ENCODE results near the gene OR2A12.
"Not testable (repeated sequence)": the region's sequence is repeated elsewhere in the genome, so short reads cannot be mapped to it uniquely, and the experiment has no call there.

OR2A12 gene

DNA sequence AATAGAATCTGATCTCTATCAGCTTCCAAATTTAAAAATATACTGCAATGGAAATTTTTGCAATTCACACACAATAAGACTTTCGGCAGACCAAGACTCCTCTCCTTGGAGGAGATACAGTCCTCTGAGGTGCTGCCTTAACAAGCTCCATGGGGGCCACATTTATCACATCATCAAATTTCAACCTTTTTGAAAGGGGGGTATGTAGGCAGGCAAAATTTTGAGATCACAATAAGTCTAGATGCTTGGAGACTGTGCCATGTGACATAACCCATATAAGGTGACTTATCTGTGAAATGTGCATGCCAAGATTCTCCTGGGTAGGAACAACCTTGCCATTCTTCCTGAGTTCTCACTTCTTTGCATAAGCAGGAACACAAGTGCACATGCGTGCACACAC lies at the start of gene OR2A12:
Gene OR2A12, plus strand, starts transcription at position 301 of the 400 bp plus-strand sequence. CDS start 8,830 bp downstream, outside the sequence.
- DNase-seq (ENCODE audit: low spot score): no peak

- DNase-seq (ENCODE audit: low spot score): no peak
Observed at GRCh38 chr7:144036302-144036885, 49.7 kb upstream of the OR2A12 start.

- DNase-seq (ENCODE audit: low spot score): no peak
Observed at GRCh38 chr7:144037414-144038035, 48.6 kb upstream of the OR2A12 start.

DNA sequence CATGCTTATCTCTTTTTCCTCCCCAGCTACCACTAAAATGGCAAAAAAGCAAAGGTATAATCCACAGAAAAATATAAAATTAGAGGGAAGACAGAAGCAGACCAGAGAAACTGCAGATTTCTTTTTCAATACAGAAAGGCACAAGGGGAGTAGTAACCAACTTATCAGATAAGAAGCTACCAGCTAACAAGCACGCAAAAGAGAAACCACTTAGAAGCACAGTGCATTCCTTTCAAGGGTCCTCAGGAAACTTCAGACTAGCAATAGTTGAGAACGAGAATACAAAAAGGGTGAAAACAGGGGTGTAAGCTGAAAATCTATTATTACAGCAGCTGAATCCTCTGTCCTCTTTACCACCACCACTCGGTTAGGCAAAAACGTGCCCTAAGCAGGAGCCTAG lies 47.2 kb upstream of the OR2A12 start:
- no peak for DNase-seq (ENCODE audit: low spot score)

GRCh38 chr7:144048648-144049047 lies 37.4 kb upstream of the OR2A12 start, which contains the start of gene OR2A5:
TSS of gene OR2A5 (plus strand) at chr7:144048948. CDS start at chr7:144050402, 1,454 bp downstream.
- no peak for DNase-seq (ENCODE audit: low spot score)

- no peak for DNase-seq (ENCODE audit: low spot score)
Observed at GRCh38 chr7:144049491-144049890, 36.6 kb upstream of the OR2A12 start.

- DNase-seq (ENCODE audit: low spot score): no peak
Observed at GRCh38 chr7:144050093-144050492, 36.0 kb upstream of the OR2A12 start.

DNA sequence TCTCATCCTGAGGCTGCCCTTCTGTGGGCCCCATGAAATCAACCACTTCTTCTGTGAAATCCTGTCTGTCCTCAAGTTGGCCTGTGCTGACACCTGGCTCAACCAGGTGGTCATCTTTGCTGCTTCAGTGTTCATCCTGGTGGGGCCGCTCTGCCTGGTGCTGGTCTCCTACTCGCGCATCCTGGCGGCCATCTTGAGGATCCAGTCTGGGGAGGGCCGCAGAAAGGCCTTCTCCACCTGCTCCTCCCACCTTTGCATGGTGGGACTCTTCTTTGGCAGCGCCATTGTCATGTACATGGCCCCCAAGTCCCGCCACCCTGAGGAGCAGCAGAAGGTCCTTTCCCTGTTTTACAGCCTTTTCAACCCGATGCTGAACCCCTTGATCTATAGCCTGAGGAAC lies 35.2 kb upstream of the OR2A12 start:
- DNase-seq (ENCODE audit: low spot score): not testable (repeated sequence)

GRCh38 chr7:144057954-144058353 lies 28.1 kb upstream of the OR2A12 start:
- peak; percentile 13 for DNase-seq (ENCODE audit: low spot score)

DNA sequence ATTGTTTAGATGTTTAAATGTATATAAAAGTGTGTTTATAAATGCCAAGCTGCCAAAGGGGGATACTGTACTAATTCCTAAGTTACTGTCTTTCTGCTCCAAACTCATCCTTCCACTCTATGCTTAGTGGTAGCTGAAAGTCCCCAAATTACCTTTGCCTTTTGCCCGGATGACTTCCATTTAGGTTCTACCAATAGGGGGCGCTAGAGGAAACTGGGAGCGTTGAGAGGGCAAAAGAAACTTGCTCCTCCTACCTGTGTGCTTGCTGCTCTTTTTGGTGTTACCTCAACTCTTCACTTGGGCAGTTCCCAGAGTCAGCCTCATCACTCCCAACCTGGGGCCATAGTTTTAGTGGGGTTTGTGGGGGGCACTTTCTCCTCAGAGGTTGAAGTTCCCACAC lies 22.4 kb upstream of the OR2A12 start:
- no peak for DNase-seq (ENCODE audit: low spot score)

DNA sequence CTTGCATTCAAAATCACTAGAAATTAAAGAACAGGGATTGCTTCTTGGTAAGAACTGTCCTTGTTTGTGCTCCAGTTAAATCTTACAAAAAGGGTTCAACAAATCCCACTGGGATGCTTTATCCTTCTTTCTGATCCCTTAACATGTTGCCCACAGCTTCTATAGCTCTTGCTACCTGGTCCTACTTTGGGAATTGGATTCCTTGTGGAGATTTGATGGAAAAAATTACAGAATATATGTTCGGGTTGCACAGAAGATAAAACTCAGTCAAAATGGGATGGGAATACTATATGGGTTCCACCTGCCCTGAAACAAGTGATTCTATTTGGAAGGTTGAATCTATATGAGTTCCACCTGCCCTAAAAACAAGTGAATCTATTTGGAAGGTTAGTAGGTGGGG lies 16.6 kb upstream of the OR2A12 start, which contains the start of gene OR2A25:
Gene OR2A25, plus strand, starts transcription at position 301 of the 400 bp plus-strand sequence. CDS start 4,409 bp downstream, outside the sequence.
- no peak for DNase-seq (ENCODE audit: low spot score)

DNA sequence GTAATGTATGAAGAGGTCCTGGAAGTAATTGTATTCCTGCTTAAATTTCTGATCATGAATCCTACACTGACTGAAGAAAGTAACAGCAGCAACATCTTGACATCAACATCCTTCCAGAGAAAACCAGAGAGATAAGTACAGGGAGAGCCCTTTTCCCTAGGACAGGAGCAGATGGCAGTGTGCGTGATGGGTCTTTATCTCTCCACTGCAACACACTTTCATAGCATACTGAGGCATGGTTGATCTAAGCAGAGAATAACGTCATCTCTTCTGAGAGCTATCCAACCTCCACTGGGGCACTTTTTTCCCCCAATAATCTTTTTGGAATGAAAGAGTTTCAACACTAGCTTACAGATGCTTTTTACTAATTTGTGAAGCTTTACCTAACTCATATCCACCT lies 16.1 kb upstream of the OR2A12 start:
- no peak for DNase-seq (ENCODE audit: low spot score)

GRCh38 chr7:144074374-144074773 lies 11.7 kb upstream of the OR2A12 start:
- DNase-seq (ENCODE audit: low spot score): no peak

GRCh38 chr7:144086730-144087129 lies 652 bp downstream of the OR2A12 start:
- DNase-seq (ENCODE audit: low spot score): no peak

DNA sequence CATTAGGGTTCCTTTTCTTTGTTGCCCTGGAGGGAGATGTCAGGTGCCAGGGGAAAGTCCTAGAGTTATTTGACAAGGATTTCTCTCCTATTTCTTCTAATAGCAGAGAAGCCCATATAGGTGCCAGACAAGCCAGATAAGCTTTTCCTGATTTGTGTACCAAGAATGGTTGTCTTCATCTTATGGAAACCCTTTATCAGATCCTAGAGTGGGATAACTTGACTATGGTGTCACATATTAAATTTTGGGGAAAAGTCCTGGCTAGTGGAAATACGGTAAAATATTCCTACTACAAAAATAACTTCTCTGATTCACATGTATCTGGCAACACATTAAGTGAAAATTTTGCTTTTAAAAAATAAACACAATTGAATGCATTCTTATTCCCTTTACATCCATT lies 1.2 kb downstream of the OR2A12 start:
- no peak for DNase-seq (ENCODE audit: low spot score)

DNA sequence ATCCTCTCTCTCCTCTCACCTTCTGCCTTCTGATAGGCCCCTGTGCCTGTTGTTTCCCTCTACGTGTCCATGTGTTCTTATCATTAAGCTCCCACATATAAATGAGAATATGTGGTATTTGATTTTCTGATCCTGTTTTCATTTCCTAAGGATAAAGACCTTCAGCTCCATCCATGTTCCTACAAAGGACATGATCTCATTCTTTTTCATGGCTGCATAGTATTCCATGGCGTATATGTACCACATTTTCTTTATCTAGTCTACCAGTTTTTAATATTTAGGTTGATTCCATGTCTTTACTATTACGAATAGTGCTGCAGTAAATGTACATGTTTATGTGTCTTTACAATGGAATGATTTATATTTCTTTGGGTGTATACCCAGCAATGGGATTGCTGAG lies 4.6 kb downstream of the OR2A12 start:
- no peak for DNase-seq (ENCODE audit: low spot score)

GRCh38 chr7:144098776-144099175 lies 12.7 kb downstream of the OR2A12 start:
- no peak for DNase-seq (ENCODE audit: low spot score)

DNA sequence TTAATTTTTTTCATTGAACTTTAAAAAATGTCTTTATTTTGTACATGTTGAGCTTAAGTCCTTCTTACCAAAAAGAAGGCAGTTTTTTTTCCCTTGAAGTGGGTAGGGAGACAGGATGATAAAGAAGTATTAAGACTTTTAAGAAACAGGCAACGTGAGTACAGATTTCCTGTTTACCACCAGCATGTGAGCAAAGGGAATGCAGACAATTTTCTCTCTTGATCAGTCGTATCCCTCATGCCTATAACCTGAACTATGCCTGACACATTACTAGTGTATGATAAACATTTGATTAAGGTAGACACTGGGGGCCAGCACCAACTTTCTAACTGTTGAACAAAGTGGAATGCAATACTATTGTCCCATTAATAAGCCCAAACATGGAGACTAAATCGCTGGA lies 14.5 kb downstream of the OR2A12 start:
- DNase-seq (ENCODE audit: low spot score): no peak

GRCh38 chr7:144102041-144102440 lies 16.0 kb downstream of the OR2A12 start:
- no peak for DNase-seq (ENCODE audit: low spot score)

- DNase-seq (ENCODE audit: low spot score): no peak
Observed at GRCh38 chr7:144105211-144105610, 19.1 kb downstream of the OR2A12 start.

GRCh38 chr7:144109283-144109682 lies 23.2 kb downstream of the OR2A12 start, which contains the start of gene OR2A2:
TSS of gene OR2A2 (plus strand) at chr7:144109583. CDS start at chr7:144109583, 0 bp downstream.
- DNase-seq (ENCODE audit: low spot score): no peak

- DNase-seq (ENCODE audit: low spot score): no peak
Observed at GRCh38 chr7:144110272-144110671, 24.2 kb downstream of the OR2A12 start.

GRCh38 chr7:144113651-144114050 lies 27.6 kb downstream of the OR2A12 start:
- DNase-seq (ENCODE audit: low spot score): no peak

DNA sequence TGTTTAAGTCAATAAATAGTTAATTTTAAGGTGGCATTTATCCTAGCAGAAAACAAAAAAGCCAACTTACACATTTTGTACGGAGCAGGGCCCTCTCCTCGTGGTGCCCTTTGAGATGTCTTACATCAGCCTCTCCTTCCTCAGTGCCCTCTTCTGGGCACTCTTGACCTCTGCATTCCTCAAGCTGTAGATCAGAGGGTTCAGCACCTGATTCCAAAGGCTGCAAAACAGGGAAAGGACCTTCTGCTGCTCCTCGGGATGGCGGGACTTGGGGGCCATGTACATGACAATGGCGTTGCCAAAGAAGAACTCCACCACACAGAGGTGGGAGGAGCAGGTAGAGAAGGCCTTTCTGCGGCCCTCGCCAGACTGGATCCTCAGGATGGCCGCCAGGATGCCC lies 32.3 kb downstream of the OR2A12 start:
- no peak for DNase-seq (ENCODE audit: low spot score)
